K562 (cell line): ENCODE measurements around the gene RYR3. TPM values are rescaled to one million over a fixed set of nuclear protein-coding genes. Genes with fewer than 3 reads are reported as not detected.

Source experiments
- ATAC-seq: fragments of 200-7000 bp; cut with Tn5 transposase; 3 replicates; pipeline ENCODE4 v1.9.1; 2020; ENCODE audit warnings: moderate library complexity
- BruUV-seq: library from RNA; stranded (reverse); fragments of 400-500 nt; replicated peaks from 2 replicates; lab custom pipeline; 2021; lab: Mats Ljungman, UMichigan
- CTCF ChIA-PET: fragments of 300-600 bp; formaldehyde crosslinking; extraction: SDS; loops from one replicate; lab custom pipeline; 2021; ENCODE audit warnings: low intra/inter-chr PET ratio; lab: Yijun Ruan, JAX
- POLR2A ChIA-PET: fragments of 300-600, 350-650 bp; sonication (Branson Sonifier 250); formaldehyde crosslinking; extraction: SDS; loops from one replicate; lab custom pipeline; 2021; ENCODE audit warnings: antibody characterized with exemption, inconsistent platforms; lab: Yijun Ruan, JAX
- DNase-seq, 4 experiments: peaks; one replicate each; pipeline versions ENCODE4 v3.0.0 to v3.0.0-alpha.2; 2011 to 2018; ENCODE audit warnings: low spot score in 3 of 4, mixed read lengths in 3 of 4; ENCODE audit errors: extremely low read depth in 1 of 4
- FAIRE-seq: peaks from 2 replicates; lab custom pipeline; 2011; peaks lifted over from hg19 to GRCh38; lab: Jason Lieb, UNC
- H2AFZ ChIP-seq: 2 replicates; pipeline ENCODE4 v1.6.0; 2011; ENCODE audit warnings: low read depth, low read length, control low read depth, inconsistent platforms
- H3K27ac ChIP-seq: fragments of 200-600 bp; 3 replicates; pipeline ENCODE4 v1.8.0; 2011; ENCODE audit warnings: low read depth, mild to moderate bottlenecking, control low read depth, inconsistent platforms, low read length, moderate library complexity, mixed read lengths; ENCODE audit errors: extremely low read depth
- H3K27me3 ChIP-seq, 2 experiments: fragments of 300-600 bp in 1 of 2; 2 replicates in 1 of 2; 3 replicates in 1 of 2; pipeline versions ENCODE4 v1.6.0 to v1.8.0; 2011; ENCODE audit warnings: inconsistent platforms in 2 of 2, low read length in 2 of 2, mild to moderate bottlenecking in 1 of 2, mixed read lengths in 1 of 2, moderate library complexity in 1 of 2; ENCODE audit not compliant: control insufficient read depth in 2 of 2, insufficient read depth in 2 of 2
- H3K36me3 ChIP-seq: fragments of 300-600 bp; 3 replicates; pipeline ENCODE4 v1.8.0; 2011; ENCODE audit warnings: mild to moderate bottlenecking, low read length, inconsistent platforms; ENCODE audit not compliant: control insufficient read depth, insufficient read depth
- H3K4me1 ChIP-seq, 2 experiments: fragments of 200-600 bp in 1 of 2; replicated peaks in 1 of 2; 2 replicates in 1 of 2; 3 replicates in 1 of 2; pipeline versions ENCODE4 v1.5.1 to v1.8.0; 2011; ENCODE audit warnings: inconsistent platforms in 2 of 2, low read length in 2 of 2, mild to moderate bottlenecking in 1 of 2, mixed read lengths in 1 of 2, moderate library complexity in 1 of 2; ENCODE audit not compliant: control insufficient read depth in 2 of 2, insufficient read depth in 2 of 2
- H3K4me2 ChIP-seq: 2 replicates; pipeline ENCODE4 v1.6.1; 2011; ENCODE audit warnings: low read length, control low read depth, inconsistent platforms, mixed read lengths; ENCODE audit not compliant: insufficient read depth
- H3K4me3 ChIP-seq: fragments of 200-600 bp; sonication (generic), shearing (Covaris generic); 2 replicates; pipeline ENCODE4 v1.5.1; 2016; ENCODE audit warnings: control low read depth, inconsistent platforms
- H3K79me2 ChIP-seq: fragments of 200-600 bp; 3 replicates; pipeline ENCODE4 v1.8.0; 2011; ENCODE audit warnings: low read length, inconsistent platforms; ENCODE audit not compliant: control insufficient read depth, insufficient read depth
- H3K9ac ChIP-seq, 2 experiments: 2 replicates each; pipeline versions ENCODE4 v1.6.0 to v1.6.1; 2011; ENCODE audit warnings: low read depth in 2 of 2, low read length in 2 of 2, control low read depth in 1 of 2, inconsistent platforms in 1 of 2, mild to moderate bottlenecking in 1 of 2, mixed read lengths in 1 of 2; ENCODE audit not compliant: insufficient read depth in 1 of 2
- H3K9me1 ChIP-seq: one replicate; pipeline ENCODE4 v1.6.0; 2011; ENCODE audit warnings: inconsistent platforms, mild to moderate bottlenecking, low read length, moderate library complexity; ENCODE audit not compliant: control insufficient read depth, insufficient read depth
- H3K9me3 ChIP-seq: replicated peaks from 2 replicates; pipeline ENCODE4 v1.5.1; 2011; ENCODE audit warnings: low read depth, low read length, inconsistent platforms; ENCODE audit not compliant: control insufficient read depth, insufficient read depth
- H4K20me1 ChIP-seq: replicated peaks from 2 replicates; pipeline ENCODE4 v1.6.1; 2011; ENCODE audit warnings: low read length, inconsistent platforms, mixed read lengths; ENCODE audit not compliant: control insufficient read depth, insufficient read depth
- ESRRB ChIP-seq: fragments of 250-450 bp; sonication (Bioruptor Pico); IDR thresholded peaks from 2 replicates; pipeline ENCODE4 v1.5.0; 2020; ENCODE audit warnings: mild to moderate bottlenecking, moderate library complexity, borderline replicate concordance
- HDGF ChIP-seq: fragments of 450-650 bp; IDR thresholded peaks from 2 replicates; pipeline ENCODE4 v1.6.1; 2016
- IRF1 ChIP-seq: sonication (generic); formaldehyde crosslinking; IDR thresholded peaks from 2 replicates; pipeline ENCODE4 v1.8.0; 2022; ENCODE audit warnings: missing genetic modification reagents, mild to moderate bottlenecking, borderline replicate concordance
- NR4A1 ChIP-seq, 2 experiments: fragments of 250-450 bp in 1 of 2; fragments of 450-650 bp in 1 of 2; sonication (Bioruptor Pico) in 1 of 2; IDR thresholded peaks; 2 replicates each; pipeline versions ENCODE4 v1.4.0 to v1.6.1; 2016 to 2020; ENCODE audit warnings: mild to moderate bottlenecking in 2 of 2, missing compliant biosample characterization in 1 of 2, missing genetic modification characterization in 1 of 2, moderate library complexity in 1 of 2
- PML ChIP-seq: IDR thresholded peaks from 2 replicates; pipeline ENCODE4 v1.6.1; 2012; ENCODE audit warnings: low read length, inconsistent platforms
- RBM17 ChIP-seq: fragments of 200-400 bp; formaldehyde crosslinking; IDR thresholded peaks from 2 replicates; pipeline ENCODE4 v1.6.1; 2017; ENCODE audit warnings: low read depth, mild to moderate bottlenecking, low read length, borderline replicate concordance
- RNF2 ChIP-seq: sonication (generic); IDR thresholded peaks from 2 replicates; pipeline ENCODE4 v1.6.1; 2016
- SP1 ChIP-seq: sonication (generic); formaldehyde crosslinking; IDR thresholded peaks from 2 replicates; pipeline ENCODE4 v1.8.1; 2022; ENCODE audit warnings: mild to moderate bottlenecking, missing genetic modification reagents
- U2AF1 ChIP-seq: fragments of 200-400 bp; formaldehyde crosslinking; optimal IDR thresholded peaks from 2 replicates; pipeline ENCODE3; 2017; ENCODE audit warnings: mild to moderate bottlenecking, low read depth, low read length, moderate library complexity
- ZFPM2 ChIP-seq: fragments of 250-450 bp; sonication (Bioruptor Pico); IDR thresholded peaks from 2 replicates; pipeline ENCODE4 v1.5.1; 2022; ENCODE audit warnings: mild to moderate bottlenecking
- WGBS: fragments of 100-300 bp; shearing (Covaris generic); methylation state at CpG from one replicate; pipeline ENCODE4 v1.1.6; 2016; ENCODE audit warnings: low coverage, mixed read lengths; ENCODE audit not compliant: insufficient coverage; ENCODE audit errors: missing lambda C conversion rate; 5-methylcytosine and 5-hydroxymethylcytosine counted together
- in situ Hi-C: fragments of 300-500 bp; cut with MboI; formaldehyde crosslinking; loops from 4 replicates; pipeline ENCODE4 v1.15.0; 2018; ENCODE audit warnings: inconsistent platforms, mixed read lengths
- intact Hi-C: fragments of 100-400 bp; cut with micrococcal nuclease; formaldehyde crosslinking; loops from 2 replicates; pipeline ENCODE4 v1.14.2; 2022
- polyA plus RNA-seq, 8 experiments: library from polyadenylated mRNA; depleted of rRNA in 4 of 8; stranded (reverse) in 5 of 8; unstranded in 3 of 8; fragments of >200 nt; fragmentation: Nextera tagmentation in 2 of 8; fragmentation: Illumina TruSeq in 1 of 8; extraction: Ambion mirVana in 2 of 8; extraction: Trizol in 1 of 8; gene quantifications; 2 replicates each; pipeline versions ENCODE4 v1.2.1 to v1.2.3, GENCODE V29; 2011 to 2014; ENCODE audit warnings: inconsistent platforms in 1 of 8, missing spikeins in 1 of 8
- total RNA-seq, 7 experiments: library from RNA; depleted of rRNA in 6 of 7; stranded (reverse); fragments of >200 nt in 6 of 7; fragmentation: Illumina TruSeq in 2 of 7; extraction: Trizol in 2 of 7; gene quantifications; 2 replicates each; pipeline versions ENCODE4 v1.2.1 to v1.2.3, GENCODE V29; 2011 to 2021; ENCODE audit warnings: low replicate concordance in 1 of 7
- TF ChIP-seq, protein P1 (sequence below), 2 experiments: fragments of 450-650 bp in 1 of 2; sonication (generic) in 1 of 2; formaldehyde crosslinking; conservative IDR thresholded peaks; 2 replicates each; pipeline versions ENCODE4 v1.4.0 to v1.8.1; 2020 to 2022; ENCODE audit warnings: mild to moderate bottlenecking in 1 of 2, missing genetic modification reagents in 1 of 2

Gene RYR3
- total and polyA plus RNA-seq, 9 of the 15 experiments (the other 6 are each of a cell fraction or from before 2014, with no cell fraction given), result 0.04 TPM; not detected in 8

DNA sequence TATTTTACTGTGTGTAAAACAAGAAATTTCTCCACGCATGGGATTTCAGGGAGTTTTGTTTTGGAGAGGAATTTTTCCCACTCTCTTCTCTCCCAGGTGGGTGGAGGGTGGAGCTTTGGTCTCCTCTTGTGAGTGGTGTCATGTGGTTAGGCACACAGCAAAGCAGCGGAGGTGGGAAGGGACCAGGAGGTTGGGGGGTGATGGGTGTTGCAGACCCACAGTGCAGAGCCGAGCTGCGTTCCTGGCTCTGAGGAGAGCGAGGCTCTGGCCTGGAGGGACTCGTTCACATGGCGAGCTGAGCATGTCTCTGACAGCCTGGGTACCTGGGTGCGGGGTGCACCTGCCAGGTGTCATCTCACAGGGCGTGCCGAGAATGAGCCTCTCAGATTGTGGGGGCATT lies 87.8 kb downstream of the RYR3 start (continued):
- TF ChIP-seq NR4A1 (CRISPR knock-in tag; IDR thresholded peaks at IDR 0.05), result no peak
- no peak for TF ChIP-seq NR4A1 (tag; IDR thresholded peaks at IDR 0.05)
- TF ChIP-seq SP1, result no peak
- TF ChIP-seq HDGF, result no peak
- no peak for TF ChIP-seq RNF2
- TF ChIP-seq ZFPM2, result no peak
- TF ChIP-seq, all 486 proteins: peak for 0

DNA sequence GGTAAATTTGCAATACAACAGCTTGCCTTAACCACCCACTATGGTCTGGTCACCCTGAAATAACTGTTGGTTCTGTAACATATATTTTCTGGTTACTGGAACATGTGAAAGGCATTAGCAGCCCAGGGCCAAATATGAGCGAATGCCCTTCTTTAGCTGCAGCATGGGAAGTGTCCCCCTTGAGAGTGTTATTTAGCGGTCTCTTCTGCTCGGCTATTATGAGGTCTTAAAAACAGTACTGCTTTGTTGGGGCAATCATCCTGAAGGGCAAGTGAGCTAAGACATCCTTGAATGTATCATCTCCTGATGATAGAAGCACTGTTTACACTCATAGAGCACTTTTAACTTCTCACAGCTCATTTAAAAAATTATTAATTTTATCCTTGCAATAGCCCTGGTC lies 90.2 kb downstream of the RYR3 start:
- no peaks in the 10 kb centered on the region for H3K9me1 ChIP-seq
- TF ChIP-seq PML (no peak), U2AF1 (no peak), IRF1 (CRISPR knock-in tag) (no peak), ESRRB (no peak), RBM17 (no peak)
- TF ChIP-seq, protein P1, sequence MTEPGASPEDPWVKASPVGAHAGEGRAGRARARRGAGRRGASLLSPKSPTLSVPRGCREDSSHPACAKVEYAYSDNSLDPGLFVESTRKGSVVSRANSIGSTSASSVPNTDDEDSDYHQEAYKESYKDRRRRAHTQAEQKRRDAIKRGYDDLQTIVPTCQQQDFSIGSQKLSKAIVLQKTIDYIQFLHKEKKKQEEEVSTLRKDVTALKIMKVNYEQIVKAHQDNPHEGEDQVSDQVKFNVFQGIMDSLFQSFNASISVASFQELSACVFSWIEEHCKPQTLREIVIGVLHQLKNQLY (CRISPR knock-in tag; conservative IDR thresholded peaks at IDR 0.05), result no peak
- TF ChIP-seq, all 486 proteins: peak for 0
- in situ Hi-C loops (no loop called here), intact Hi-C loops (no loop called here)
- no peaks in the 10 kb centered on the region for H3K4me1 ChIP-seq
- ChIA-PET POLR2A (no interaction called here), CTCF (no interaction called here)
- peaks cover 0 to 3% of the 10 kb centered on the region in 2 experiments; a peak in 2 of 5 replicates for H3K27me3 ChIP-seq
- no peaks in the 10 kb centered on the region for H3K36me3 ChIP-seq
- H4K20me1 ChIP-seq, result no peaks in the 10 kb centered on the region
- DNase-seq, result no peak
- H3K4me2 ChIP-seq, result no peak overlapping the region
- ATAC-seq, result no peak
- BruUV-seq, result no TSS peak
- no peak for FAIRE-seq
- no peak overlapping the region for H3K9ac ChIP-seq
- H3K27ac ChIP-seq, result no peak overlapping the region
- no peaks in the 10 kb centered on the region for H3K9me3 ChIP-seq
- no peak overlapping the region for H3K4me3 ChIP-seq
- 0% methylated on average over 3 of the region's 3 CpGs for WGBS
- H3K79me2 ChIP-seq, result no peaks in the 10 kb centered on the region
- H2AFZ ChIP-seq, result no peak overlapping the region
